Right ventricle myocardium inferior (tissue), 1 donor: ENCODE data around the gene XYLT2. TPM values are rescaled to one million over a fixed set of nuclear protein-coding genes. Genes with fewer than 3 reads are reported as not detected.

Experiments used
- ATAC-seq: fragments of 200-7000 bp; cut with Tn5 transposase; one replicate; pipeline ENCODE4 v1.9.1; 2020; ENCODE audit warnings: mild to moderate bottlenecking, moderate library complexity
- DNase-seq: peaks from one replicate; pipeline ENCODE4 v3.0.0; 2021; ENCODE audit errors: missing footprints
- intact Hi-C: fragments of 100-400 bp; cut with DNase I; formaldehyde crosslinking; loops from one replicate; pipeline ENCODE4 v1.11.0; 2022
- total RNA-seq: library from RNA; stranded (reverse); fragmentation: NEBNext Ultra II Directional; extraction: Animal tissue kit (Norgen Biotek cat#: 25700); gene quantifications from one replicate; pipeline ENCODE4 v1.2.1, GENCODE V29; 2021
- donor health status: DM: no; HTN: yes; CAD: no; lungs with severe emphysema.

XYLT2 gene
- total RNA-seq, 1 donor from 2014 or later, result 16.4 TPM

DNA sequence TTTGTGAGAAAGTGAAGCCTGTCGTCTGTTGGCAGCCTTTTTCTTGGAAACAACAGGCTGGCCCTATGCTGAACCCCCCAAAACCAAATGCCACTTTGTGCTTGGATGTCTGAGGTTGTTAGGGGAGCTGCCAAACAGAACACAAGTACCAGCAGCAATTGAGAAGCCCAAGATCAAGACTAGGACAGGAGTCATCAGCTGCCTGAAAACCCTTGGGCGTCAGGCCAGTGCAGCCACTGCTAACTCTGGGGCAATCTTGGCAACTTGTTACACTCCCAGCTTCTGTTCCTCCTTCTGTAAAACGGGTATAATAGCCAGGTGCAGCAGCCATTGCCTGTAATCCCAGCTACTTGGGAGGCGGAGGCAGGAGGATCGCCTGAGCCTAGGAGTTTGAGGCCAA, 60.7 kb downstream of the XYLT2 start:
- DNase-seq, result no peak
- no peak for ATAC-seq
- intact Hi-C loops, result no loop called here

DNA sequence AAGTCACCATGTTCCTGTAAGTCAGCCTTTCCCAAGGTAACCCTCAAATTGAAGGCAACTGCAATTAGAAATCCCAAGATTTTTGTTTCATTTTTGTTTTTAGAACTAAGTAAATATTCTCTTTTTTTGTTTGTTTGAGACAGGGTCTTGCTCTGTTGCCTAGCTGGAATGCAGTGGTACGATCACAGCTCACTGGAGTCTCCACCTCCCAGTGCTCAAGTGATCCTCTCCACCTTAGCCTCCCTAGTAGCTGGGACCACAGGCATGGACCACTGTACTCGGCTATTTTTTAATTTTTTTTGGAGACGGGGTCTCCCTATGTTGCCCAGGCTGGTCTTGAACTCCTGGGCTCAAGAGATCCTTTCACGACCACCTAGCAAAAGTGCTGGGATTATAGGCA, 62.0 kb downstream of the XYLT2 start:
- intact Hi-C loops, result no loop called here
- ATAC-seq (no peak), DNase-seq (no peak)

Other genes starting within 250 kb of the XYLT2 start
- 1.7 TPM for gene SAMD14, start 216.0 kb upstream of the XYLT2 start, total RNA-seq
- gene PPP1R9B, start 195.4 kb upstream of the XYLT2 start, total RNA-seq, result 38.4 TPM
- gene SGCA, start 180.1 kb upstream of the XYLT2 start, total RNA-seq, result 151 TPM
- gene COL1A1, start 144.5 kb upstream of the XYLT2 start, total RNA-seq, result 28.2 TPM
- gene TMEM92, start 71.7 kb upstream of the XYLT2 start, total RNA-seq, result not detected
- gene MRPL27, start 27.1 kb downstream of the XYLT2 start, total RNA-seq, result 85.0 TPM
- 0.60 TPM for gene EME1, start 27.1 kb downstream of the XYLT2 start, total RNA-seq
- gene LRRC59, start 51.4 kb downstream of the XYLT2 start, total RNA-seq, result 24.5 TPM
- gene ACSF2, start 80.1 kb downstream of the XYLT2 start, total RNA-seq, result 22.7 TPM
- 0.16 TPM for gene CHAD, start 122.8 kb downstream of the XYLT2 start, total RNA-seq
- gene RSAD1, start 132.7 kb downstream of the XYLT2 start, total RNA-seq, result 52.7 TPM
- 0.81 TPM for gene MYCBPAP, start 162.3 kb downstream of the XYLT2 start, total RNA-seq
- 21.5 TPM for gene EPN3, start 186.6 kb downstream of the XYLT2 start, total RNA-seq
- gene SPATA20, start 201.0 kb downstream of the XYLT2 start, total RNA-seq, result 60.4 TPM
- gene CACNA1G, start 214.6 kb downstream of the XYLT2 start, total RNA-seq, result 0.38 TPM